Medulla oblongata (tissue), 1 donor: ENCODE data around the gene SPACA1.
"Not testable (repeated sequence)": the region's sequence is repeated elsewhere in the genome, so short reads cannot be mapped to it uniquely, and the experiment has no call there.

Source experiments
- DNase-seq: peaks from one replicate; pipeline ENCODE4 v3.0.0-alpha.2; 2015; ENCODE audit errors: extremely low spot score

SPACA1 gene

GRCh38 chr6:88047510-88048150 is at the start of gene SPACA1:
TSS of gene SPACA1 (plus strand) at chr6:88047841. CDS start at chr6:88047906, 65 bp downstream.
- no peak for DNase-seq

GRCh38 chr6:88000713-88001112 is 46.9 kb upstream of the SPACA1 start:
- DNase-seq: no peak

- not testable (repeated sequence) for DNase-seq
Observed at GRCh38 chr6:88001279-88001678, 46.4 kb upstream of the SPACA1 start.

- no peak for DNase-seq
Observed at GRCh38 chr6:88004707-88005106, 42.9 kb upstream of the SPACA1 start.

GRCh38 chr6:88006557-88006956 is 41.1 kb upstream of the SPACA1 start:
- DNase-seq: no peak

- no peak for DNase-seq
Observed at GRCh38 chr6:88008411-88008810, 39.2 kb upstream of the SPACA1 start.

- no peak for DNase-seq
Observed at GRCh38 chr6:88008831-88009231, 38.8 kb upstream of the SPACA1 start.

GRCh38 chr6:88013015-88013414 is 34.6 kb upstream of the SPACA1 start:
- no peak for DNase-seq

- DNase-seq: no peak
Observed at GRCh38 chr6:88013554-88013953, 34.1 kb upstream of the SPACA1 start.

GRCh38 chr6:88020439-88020838 is 27.2 kb upstream of the SPACA1 start:
- DNase-seq: no peak

- no peak for DNase-seq
Observed at GRCh38 chr6:88024696-88025095, 22.9 kb upstream of the SPACA1 start.

GRCh38 chr6:88031550-88031949 is 16.1 kb upstream of the SPACA1 start:
- DNase-seq: no peak

GRCh38 chr6:88044530-88044929 is 3.1 kb upstream of the SPACA1 start:
- no peak for DNase-seq

- no peak for DNase-seq
Observed at GRCh38 chr6:88045521-88046136, 2.0 kb upstream of the SPACA1 start.

GRCh38 chr6:88048578-88048977 is 937 bp downstream of the SPACA1 start:
- no peak for DNase-seq

- no peak for DNase-seq
Observed at GRCh38 chr6:88050140-88050818, 2.6 kb downstream of the SPACA1 start.

GRCh38 chr6:88059191-88059590 is 11.6 kb downstream of the SPACA1 start:
- DNase-seq: no peak

- DNase-seq: no peak
Observed at GRCh38 chr6:88062376-88062775, 14.7 kb downstream of the SPACA1 start.

- DNase-seq: no peak
Observed at GRCh38 chr6:88072462-88072861, 24.8 kb downstream of the SPACA1 start.

GRCh38 chr6:88074791-88075190 is 27.1 kb downstream of the SPACA1 start:
- no peak for DNase-seq

- no peak for DNase-seq
Observed at GRCh38 chr6:88077305-88077704, 29.7 kb downstream of the SPACA1 start.

GRCh38 chr6:88086792-88087191 is 39.2 kb downstream of the SPACA1 start:
- DNase-seq: no peak

GRCh38 chr6:88089708-88090107 is 42.1 kb downstream of the SPACA1 start:
- DNase-seq: no peak
